Measurements from ENCODE around the gene PPP3CA. TPM values are rescaled to one million over a fixed set of nuclear protein-coding genes. Genes with fewer than 3 reads are reported as not detected.
A peak's percentile ranks its signal among the peaks of the same experiment; 100 is the strongest.

Gene PPP3CA
- total and polyA plus RNA-seq, 2 of the 13 experiments (the other 11 are each of a cell fraction or from before 2014, with no cell fraction given) = 4.8 to 13.2 TPM

DNA sequence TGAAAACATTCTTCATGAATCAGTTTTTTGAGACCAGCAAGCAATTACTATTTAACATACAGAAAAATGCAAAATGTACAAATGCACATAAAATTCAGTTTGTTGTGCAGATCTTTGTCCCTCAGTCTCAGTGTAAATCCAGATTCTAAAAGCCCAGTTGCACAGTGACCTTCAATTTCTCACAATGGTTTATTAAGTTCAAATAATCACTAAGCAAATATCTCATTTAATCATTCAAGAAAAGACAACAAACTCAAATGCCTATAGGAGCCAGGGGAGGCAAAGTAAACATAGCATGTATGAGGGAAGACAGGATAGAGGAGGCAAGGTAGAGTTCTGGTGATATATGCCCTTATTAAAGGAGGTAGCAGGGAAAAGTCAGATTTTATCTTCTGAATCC, 82.8 kb downstream of the PPP3CA start (continued):
- TF ChIP-seq ATF2 (CRISPR knock-in tag; IDR thresholded peaks at IDR 0.05) = no peak; the same call in 1 of the 2 replicates
- no peak for TF ChIP-seq ARID4A (CRISPR knock-in tag; IDR thresholded peaks at IDR 0.05; ENCODE audit: borderline replicate concordance)
- TF ChIP-seq SOX6 (IDR thresholded peaks at IDR 0.05) = no peak
- peak; percentile 84 for TF ChIP-seq SOX6 (CRISPR knock-in tag; IDR thresholded peaks at IDR 0.05)
- peak; percentile 83; the same call in 1 of the 2 replicates for TF ChIP-seq SOX5 (CRISPR knock-in tag; IDR thresholded peaks at IDR 0.05; ENCODE audit: borderline replicate concordance)
- TF ChIP-seq FOSL1 (CRISPR knock-in tag; IDR thresholded peaks at IDR 0.05; ENCODE audit: borderline replicate concordance) = no peak
- TF ChIP-seq CEBPG (CRISPR knock-in tag; IDR thresholded peaks at IDR 0.05) = 0 out of 2 replicates have a peak, but pooled peaks have one; percentile 13
- TF ChIP-seq ISL2 (CRISPR knock-in tag; IDR thresholded peaks at IDR 0.05) = peak; percentile 73; the same call in 1 of the 2 replicates
- TF ChIP-seq HNF4A (CRISPR knock-in tag; IDR thresholded peaks at IDR 0.05) = 0 out of 2 replicates have a peak, but pooled peaks have one; percentile 18
- TF ChIP-seq AHDC1 (CRISPR knock-in tag; IDR thresholded peaks at IDR 0.05; ENCODE audit: borderline replicate concordance) = peak; percentile 35; the same call in 1 of the 2 replicates
- TF ChIP-seq POLR2AphosphoS5 (IDR thresholded peaks at IDR 0.05; ENCODE audit: low read depth, low read length) = no peak
